ENCODE measurements around the gene NELFA. TPM values are rescaled to one million over a fixed set of nuclear protein-coding genes. Genes with fewer than 3 reads are reported as not detected.

The NELFA gene
- total and polyA plus RNA-seq, 4 donors = 7.1 to 11.8 (median 9.3) TPM

GRCh38 chr4:1952058-1952700 lies 56.6 kb downstream of the NELFA start (continued):
- TF ChIP-seq TAF1 (conservative IDR thresholded peaks at IDR 0.05) (no peak), JUND (IDR thresholded peaks at IDR 0.05) (no peak), YY1 (IDR thresholded peaks at IDR 0.05) (no peak), FOXA2 (IDR thresholded peaks at IDR 0.05) (no peak), MAX (IDR thresholded peaks at IDR 0.05) (no peak), EGR1 (IDR thresholded peaks at IDR 0.05; ENCODE audit: low read depth in 2 of 2) (no peak)

- WGBS = 92% methylated on average over 10 of the region's 10 CpGs
- peaks cover 2 to 16% (median 5%) of the 10 kb centered on the region in 4 donors for H3K36me3 ChIP-seq (ENCODE audit: control insufficient read depth in 4 of 4, insufficient read depth in 3 of 4, low read depth in 1 of 4, low read length in 3 of 4)
Observed at GRCh38 chr4:1950369-1950768, 58.4 kb downstream of the NELFA start.

GRCh38 chr4:1948892-1949436 lies 59.8 kb downstream of the NELFA start:
- Histone ChIP-seq H3K4me3 (ENCODE audit: low read depth in 1 of 3, low read length in 3 of 3) (no peak overlapping the region), H3K9me3 (ENCODE audit: control insufficient read depth in 4 of 4, low read length in 3 of 4) (no peaks in the 10 kb centered on the region), H3K27me3 (ENCODE audit: control insufficient read depth in 4 of 4, insufficient read depth in 4 of 4, low read length in 3 of 4) (no peaks in the 10 kb centered on the region), H3K36me3 (ENCODE audit: control insufficient read depth in 4 of 4, insufficient read depth in 3 of 4, low read depth in 1 of 4, low read length in 3 of 4) (peaks cover 0 to 11% (median 3%) of the 10 kb centered on the region in 4 donors), H3K9ac (ENCODE audit: low read depth in 1 of 2, low read length in 2 of 2) (no peak overlapping the region), H3K27ac (ENCODE audit: low read depth in 1 of 2, low read length in 2 of 2) (no peak overlapping the region), H3K4me1 (ENCODE audit: control insufficient read depth in 4 of 4, insufficient read depth in 4 of 4, low read length in 3 of 4) (no peaks in the 10 kb centered on the region)
- 93% methylated on average over 8 of the region's 8 CpGs for WGBS
- DNase-seq (ENCODE audit: low spot score) = no peak
- no peak for TF ChIP-seq MAX (IDR thresholded peaks at IDR 0.05)

More at GRCh38 chr4:1950369-1950768, 58.4 kb downstream of the NELFA start:
- H3K9ac ChIP-seq (ENCODE audit: low read depth in 1 of 2, low read length in 2 of 2) = no peak overlapping the region
- TF ChIP-seq NR2F2 (IDR thresholded peaks at IDR 0.05) (no peak), ATF3 (IDR thresholded peaks at IDR 0.05) (no peak), SP1 (IDR thresholded peaks at IDR 0.05) (no peak), HNF4A (conservative IDR thresholded peaks at IDR 0.05) (no peak), TAF1 (conservative IDR thresholded peaks at IDR 0.05) (no peak), HNF4G (IDR thresholded peaks at IDR 0.05) (no peak), JUND (IDR thresholded peaks at IDR 0.05) (no peak), MAX (IDR thresholded peaks at IDR 0.05) (no peak), GABPA (IDR thresholded peaks at IDR 0.05 in 1 of 2, conservative IDR thresholded peaks at IDR 0.05 in 1 of 2) (no peak), ZBTB33 (IDR thresholded peaks at IDR 0.05) (no peak)
- H3K27ac ChIP-seq (ENCODE audit: low read depth in 1 of 2, low read length in 2 of 2) = no peak overlapping the region
- no peak for DNase-seq (ENCODE audit: low spot score)
- no peaks in the 10 kb centered on the region for H3K4me1 ChIP-seq (ENCODE audit: control insufficient read depth in 4 of 4, insufficient read depth in 4 of 4, low read length in 3 of 4)
- no peak overlapping the region for H3K4me3 ChIP-seq (ENCODE audit: low read depth in 1 of 3, low read length in 3 of 3)
- no peaks in the 10 kb centered on the region for H3K9me3 ChIP-seq (ENCODE audit: control insufficient read depth in 4 of 4, low read length in 3 of 4)
- H3K27me3 ChIP-seq (ENCODE audit: control insufficient read depth in 4 of 4, insufficient read depth in 4 of 4, low read length in 3 of 4) = no peaks in the 10 kb centered on the region
